Stimulated activated naive CD8-positive, alpha-beta T cell treated with anti-CD3 and anti-CD28 coated beads, Interleukin-15, amount 100 ng/mL, for 72 hours (primary cell): ENCODE data around the gene P2RY13.
A peak's percentile ranks its signal among the peaks of the same experiment; 100 is the strongest.

Source experiments
- ATAC-seq: fragments of 150-1000 bp; cut with Tn5 transposase; 2 replicates; pipeline ENCODE4 v1.10.0; 2021; ENCODE audit warnings: mild to moderate bottlenecking, moderate library complexity
- DNase-seq, 2 donors: peaks; one replicate each; pipeline ENCODE4 v3.0.0; 2021 to 2022
- H3K27ac Mint-ChIP-seq, 2 donors: one replicate each; pipeline ENCODE4 v1.8.0; 2022; ENCODE audit warnings: mild to moderate bottlenecking in 2 of 2, mixed read lengths in 2 of 2, moderate library complexity in 2 of 2
- H3K27me3 Mint-ChIP-seq: one replicate; pipeline ENCODE4 v1.8.0; 2022; ENCODE audit warnings: mixed read lengths
- H3K4me1 Mint-ChIP-seq: one replicate; pipeline ENCODE4 v1.8.0; 2022; ENCODE audit warnings: mild to moderate bottlenecking, mixed read lengths
- H3K4me3 Mint-ChIP-seq, 2 donors: one replicate each; pipeline ENCODE4 v1.8.0; 2022; ENCODE audit warnings: mild to moderate bottlenecking in 2 of 2, mixed read lengths in 2 of 2, moderate library complexity in 1 of 2
- H3K9me3 Mint-ChIP-seq, 2 donors: one replicate each; pipeline ENCODE4 v1.8.0; 2022; ENCODE audit warnings: mixed read lengths in 2 of 2

The P2RY13 gene

DNA sequence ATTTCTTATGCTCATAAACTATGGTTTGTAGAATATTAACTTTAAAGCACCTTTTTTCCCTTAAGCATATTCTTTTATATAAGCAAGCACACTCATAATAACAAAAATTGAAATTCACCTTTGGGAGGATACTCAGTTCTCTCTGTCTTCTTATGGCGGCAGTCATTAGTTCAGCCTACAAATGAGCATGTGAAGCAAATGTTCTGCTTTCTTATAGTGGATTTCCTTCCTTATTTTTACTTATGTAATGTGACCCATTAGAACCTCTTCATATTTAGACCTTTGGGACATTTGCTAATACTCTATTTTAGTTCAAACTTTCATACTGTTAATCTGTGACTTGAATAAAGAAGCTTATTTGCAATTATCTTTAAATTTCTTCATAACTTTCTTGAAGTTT is at the start of gene P2RY13:
P2RY13 (minus strand) TSS at position 187 of the 400 bp plus-strand sequence; CDS start at position 166, 21 bp downstream.
- no peak for ATAC-seq
- Mint-ChIP-seq H3K9me3 (no peaks in the 10 kb centered on the region), H3K4me3 (peak within 1 kb of the TSS; percentile 27 to 59), H3K4me1 (peaks cover 9% of the 10 kb centered on the region), H3K27me3 (peaks cover 27% of the 10 kb centered on the region), H3K27ac (peak within 1 kb of the TSS in 1 of 2 donors; percentile 27)
- DNase-seq: no peak

DNA sequence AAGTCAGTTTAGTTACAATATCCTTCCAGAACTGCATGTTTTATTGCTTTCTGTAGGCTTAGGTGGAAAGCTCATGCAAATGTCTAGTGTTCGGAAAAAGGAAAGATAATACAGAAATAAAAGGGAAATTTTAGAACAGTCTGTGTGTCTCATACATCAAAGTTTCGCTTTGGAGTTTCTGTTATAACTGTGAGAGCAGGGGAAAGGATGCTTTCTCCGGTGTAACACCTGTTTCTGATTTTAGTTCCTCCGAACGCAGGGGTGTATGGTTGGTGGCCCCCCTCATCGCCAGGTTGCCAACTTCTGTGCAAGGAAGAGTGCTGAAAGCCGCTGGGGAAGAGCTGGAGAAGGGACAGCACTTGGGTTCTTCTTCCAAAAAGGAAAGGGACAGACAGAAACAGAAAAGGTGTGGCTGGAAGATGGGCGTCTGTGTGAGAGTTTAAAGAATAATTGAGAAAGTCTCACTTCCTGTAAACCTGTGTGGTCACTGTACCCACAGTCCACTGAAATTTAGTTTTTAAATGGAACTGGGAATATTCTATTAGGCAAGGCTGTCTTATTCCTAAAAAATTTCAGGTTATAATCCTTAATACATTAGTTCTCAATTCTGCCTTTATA is 48.5 kb upstream of the P2RY13 start:
- ATAC-seq (no peak), DNase-seq (no peak)
- no peaks in the 10 kb centered on the region for H3K27me3 Mint-ChIP-seq
- H3K9me3 Mint-ChIP-seq: no peaks in the 10 kb centered on the region
- H3K4me3 Mint-ChIP-seq: no peak overlapping the region
- no peak overlapping the region for H3K27ac Mint-ChIP-seq
- no peaks in the 10 kb centered on the region for H3K4me1 Mint-ChIP-seq

- Mint-ChIP-seq H3K4me1 (no peaks in the 10 kb centered on the region), H3K27ac (no peak overlapping the region), H3K9me3 (no peaks in the 10 kb centered on the region), H3K4me3 (no peak overlapping the region), H3K27me3 (no peaks in the 10 kb centered on the region)
- ATAC-seq (no peak), DNase-seq (no peak)
These were observed 42.9 kb upstream of the P2RY13 start for GRCh38 chr3:151372063-151372820.

DNA sequence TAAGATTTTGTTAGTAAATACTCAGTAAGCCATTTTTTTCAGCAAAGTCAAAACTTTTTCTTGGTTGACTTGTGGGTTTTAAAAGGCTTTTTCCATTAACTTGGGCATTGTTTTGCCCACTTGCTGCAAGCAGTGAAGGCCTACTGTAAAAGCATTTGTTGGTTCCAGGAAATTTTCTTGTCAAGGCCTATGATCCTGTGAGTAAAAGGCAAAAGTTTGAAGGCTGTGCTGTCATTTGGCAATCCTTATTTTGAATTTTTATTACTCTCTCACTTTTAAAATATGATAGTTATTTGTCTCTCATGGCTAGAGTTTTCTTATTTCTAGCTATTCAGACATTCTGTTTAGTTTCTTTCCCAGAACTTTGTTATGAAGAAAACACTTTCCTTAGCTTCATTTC is 42.2 kb upstream of the P2RY13 start:
- no peak overlapping the region for H3K27ac Mint-ChIP-seq
- no peaks in the 10 kb centered on the region for H3K4me1 Mint-ChIP-seq
- ATAC-seq (no peak), DNase-seq (no peak)
- H3K27me3 Mint-ChIP-seq: no peaks in the 10 kb centered on the region
- H3K4me3 Mint-ChIP-seq: no peak overlapping the region
- H3K9me3 Mint-ChIP-seq: no peaks in the 10 kb centered on the region

DNA sequence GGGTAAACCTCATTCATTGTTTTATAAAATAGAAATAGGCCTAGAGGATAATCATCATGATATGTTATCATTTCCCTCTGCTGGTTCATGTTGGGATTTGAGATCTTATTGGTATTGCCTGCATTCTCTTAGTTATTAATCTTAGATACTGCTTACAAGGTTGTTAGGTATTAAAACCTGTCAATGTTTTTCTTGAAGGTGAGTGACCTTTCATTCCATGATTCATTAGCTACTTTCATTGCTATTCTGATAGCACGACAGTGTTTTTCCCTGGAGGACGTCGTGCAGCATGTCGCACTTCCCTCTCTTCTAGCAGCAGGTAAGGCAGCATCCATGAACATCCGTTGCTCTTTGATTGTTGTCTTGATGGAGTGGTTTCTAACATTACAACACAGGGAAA is 38.1 kb upstream of the P2RY13 start:
- no peak overlapping the region for H3K27ac Mint-ChIP-seq
- H3K9me3 Mint-ChIP-seq: no peaks in the 10 kb centered on the region
- DNase-seq (no peak), ATAC-seq (no peak)
- H3K27me3 Mint-ChIP-seq: no peaks in the 10 kb centered on the region
- no peaks in the 10 kb centered on the region for H3K4me1 Mint-ChIP-seq
- H3K4me3 Mint-ChIP-seq: no peak overlapping the region

DNA sequence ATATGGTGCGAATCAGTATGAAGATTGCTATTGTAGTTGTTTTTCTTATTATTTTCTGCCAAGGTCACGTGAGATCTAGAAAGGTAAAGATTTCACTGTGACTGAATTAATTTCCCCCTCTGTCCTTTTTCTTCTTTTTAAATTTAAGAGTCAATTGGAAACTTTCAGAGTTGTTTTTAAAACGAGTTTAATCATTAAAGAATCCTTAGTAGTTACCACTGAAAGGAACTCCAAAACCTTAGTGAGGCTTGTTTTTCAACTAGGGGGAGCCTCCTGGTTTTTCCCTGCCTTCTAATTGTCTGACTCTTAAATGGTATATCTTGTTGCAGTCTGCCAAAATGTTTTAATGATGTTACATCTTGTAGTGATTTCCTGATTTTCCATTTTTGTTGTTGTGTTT is 37.6 kb upstream of the P2RY13 start:
- Mint-ChIP-seq H3K27me3 (no peaks in the 10 kb centered on the region), H3K27ac (no peak overlapping the region), H3K4me3 (no peak overlapping the region), H3K9me3 (no peaks in the 10 kb centered on the region), H3K4me1 (no peaks in the 10 kb centered on the region)
- ATAC-seq (no peak), DNase-seq (no peak)

- Mint-ChIP-seq H3K27me3 (no peaks in the 10 kb centered on the region), H3K4me1 (no peaks in the 10 kb centered on the region), H3K4me3 (no peak overlapping the region), H3K9me3 (no peaks in the 10 kb centered on the region), H3K27ac (no peak overlapping the region)
- no peak for DNase-seq
- ATAC-seq: no peak
These were observed 33.4 kb upstream of the P2RY13 start for GRCh38 chr3:151362751-151363174.

DNA sequence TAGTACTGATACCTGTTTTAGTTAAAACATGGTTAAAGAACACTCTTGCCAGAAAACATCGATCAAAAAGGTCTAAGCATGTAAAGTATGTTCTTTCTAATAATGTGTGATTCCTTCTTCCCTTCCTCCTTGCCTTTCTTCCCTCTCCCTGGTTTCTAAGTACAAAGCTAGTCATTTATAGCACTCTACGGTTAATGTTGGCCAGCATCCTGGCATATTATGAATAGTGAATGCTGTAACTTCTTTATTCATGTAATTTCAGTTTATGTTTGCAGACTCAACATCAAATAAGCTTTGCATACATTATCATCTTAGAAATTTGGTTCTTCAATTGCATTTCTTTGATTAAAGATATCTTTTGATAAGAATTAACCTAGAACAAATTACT is 28.1 kb upstream of the P2RY13 start:
- Mint-ChIP-seq H3K27me3 (no peaks in the 10 kb centered on the region), H3K27ac (no peak overlapping the region), H3K9me3 (no peaks in the 10 kb centered on the region), H3K4me1 (no peaks in the 10 kb centered on the region), H3K4me3 (no peak overlapping the region)
- no peak for ATAC-seq
- no peak for DNase-seq

- no peak for ATAC-seq
- peaks cover 5% of the 10 kb centered on the region for H3K4me1 Mint-ChIP-seq
- no peaks in the 10 kb centered on the region for H3K27me3 Mint-ChIP-seq
These were observed 27.6 kb upstream of the P2RY13 start for GRCh38 chr3:151356794-151357462.

DNA sequence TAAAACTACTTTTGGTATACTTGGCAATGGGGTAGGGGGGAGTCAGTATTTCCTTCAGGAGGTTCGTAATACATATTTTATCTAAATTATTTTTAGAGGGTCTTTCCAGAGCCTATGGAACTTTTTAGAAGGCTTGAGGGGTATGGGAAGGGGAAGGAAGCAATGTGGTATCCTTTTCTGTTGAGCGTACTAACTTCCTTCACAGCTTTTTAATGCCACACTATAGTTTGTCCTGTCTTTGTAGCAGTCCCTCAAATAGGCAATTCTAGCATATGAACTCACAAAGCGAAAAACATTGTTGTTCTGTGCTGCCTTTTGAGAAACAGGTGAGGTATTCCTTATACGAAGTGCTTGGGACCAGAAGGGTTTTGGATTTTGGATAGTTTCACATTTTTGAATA is 22.3 kb upstream of the P2RY13 start:
- ATAC-seq (no peak), DNase-seq (no peak)
- H3K4me3 Mint-ChIP-seq: no peak overlapping the region
- peaks cover 7% of the 10 kb centered on the region for H3K27me3 Mint-ChIP-seq
- H3K9me3 Mint-ChIP-seq: no peaks in the 10 kb centered on the region
- H3K27ac Mint-ChIP-seq: no peak overlapping the region
- H3K4me1 Mint-ChIP-seq: peaks cover 14% of the 10 kb centered on the region

More at GRCh38 chr3:151356794-151357462, 27.6 kb upstream of the P2RY13 start:
- Mint-ChIP-seq H3K27ac (no peak overlapping the region), H3K4me3 (no peak overlapping the region), H3K9me3 (no peaks in the 10 kb centered on the region)
- DNase-seq: no peak

DNA sequence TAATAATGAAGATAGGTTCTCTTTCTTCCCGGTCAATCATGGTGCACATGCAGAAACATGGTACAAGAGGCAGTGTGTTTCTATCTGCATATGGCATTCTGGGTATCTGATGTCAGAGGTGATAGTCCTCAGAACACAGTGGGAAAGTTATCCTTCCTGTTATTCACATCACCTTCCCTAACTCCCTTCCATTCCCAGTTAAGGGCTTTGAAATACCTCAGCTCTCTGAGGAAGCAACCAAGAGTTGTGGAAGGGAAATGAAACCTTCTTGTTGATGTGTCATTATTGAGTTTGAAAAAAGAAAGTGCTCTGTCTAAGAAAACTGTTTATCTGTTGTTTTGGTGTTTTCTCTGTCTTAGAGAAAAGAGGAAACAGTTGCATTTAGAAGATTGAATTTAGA is 21.9 kb upstream of the P2RY13 start:
- peaks cover 16% of the 10 kb centered on the region for H3K4me1 Mint-ChIP-seq
- DNase-seq: no peak
- H3K4me3 Mint-ChIP-seq: no peak overlapping the region
- H3K9me3 Mint-ChIP-seq: no peaks in the 10 kb centered on the region
- ATAC-seq: no peak
- H3K27me3 Mint-ChIP-seq: peaks cover 11% of the 10 kb centered on the region
- H3K27ac Mint-ChIP-seq: no peak overlapping the region

- no peak for DNase-seq
- Mint-ChIP-seq H3K4me1 (peaks cover 21% of the 10 kb centered on the region), H3K27ac (no peak overlapping the region), H3K9me3 (no peaks in the 10 kb centered on the region), H3K27me3 (peaks cover 17% of the 10 kb centered on the region), H3K4me3 (no peak overlapping the region)
- no peak for ATAC-seq
These were observed 21.3 kb upstream of the P2RY13 start for GRCh38 chr3:151350656-151351055.

DNA sequence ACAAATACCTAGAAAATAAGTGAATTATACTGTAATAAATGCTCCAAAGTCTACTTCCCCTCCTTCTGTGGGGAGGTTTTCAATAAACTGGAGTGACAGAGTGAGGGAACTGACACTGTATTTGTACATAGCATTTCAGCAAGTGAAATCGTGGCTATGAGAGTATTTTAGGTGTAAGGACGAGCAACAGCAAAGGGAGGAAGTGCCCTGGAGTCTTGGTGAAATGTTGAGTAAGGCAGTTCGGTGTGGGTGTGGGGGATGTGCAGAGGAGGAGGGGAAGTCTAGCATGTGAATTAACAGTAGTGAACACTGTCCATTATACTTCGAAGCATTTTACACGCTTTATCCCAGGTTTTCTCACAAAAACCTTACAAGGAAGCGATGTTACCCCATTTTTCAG is 18.1 kb upstream of the P2RY13 start:
- Mint-ChIP-seq H3K27me3 (peaks cover 25% of the 10 kb centered on the region), H3K4me1 (peaks cover 21% of the 10 kb centered on the region), H3K27ac (no peak overlapping the region), H3K9me3 (no peaks in the 10 kb centered on the region), H3K4me3 (no peak overlapping the region)
- ATAC-seq: no peak
- DNase-seq: no peak

GRCh38 chr3:151346292-151346691 is 16.9 kb upstream of the P2RY13 start:
- Mint-ChIP-seq H3K27me3 (peaks cover 31% of the 10 kb centered on the region), H3K27ac (no peak overlapping the region), H3K4me3 (no peak overlapping the region), H3K9me3 (no peaks in the 10 kb centered on the region), H3K4me1 (peaks cover 11% of the 10 kb centered on the region)
- ATAC-seq (no peak), DNase-seq (no peak)

- H3K27ac Mint-ChIP-seq: no peak overlapping the region
- no peaks in the 10 kb centered on the region for H3K9me3 Mint-ChIP-seq
- H3K4me3 Mint-ChIP-seq: no peak overlapping the region
- ATAC-seq (no peak), DNase-seq (no peak)
- H3K4me1 Mint-ChIP-seq: peaks cover 7% of the 10 kb centered on the region
- H3K27me3 Mint-ChIP-seq: peaks cover 31% of the 10 kb centered on the region
These were observed 16.5 kb upstream of the P2RY13 start for GRCh38 chr3:151345859-151346258.

GRCh38 chr3:151331696-151332095 is 2.3 kb upstream of the P2RY13 start:
- Mint-ChIP-seq H3K27me3 (peaks cover 19% of the 10 kb centered on the region), H3K4me1 (peaks cover 9% of the 10 kb centered on the region), H3K9me3 (no peaks in the 10 kb centered on the region), H3K4me3 (no peak overlapping the region), H3K27ac (no peak overlapping the region)
- ATAC-seq (no peak), DNase-seq (no peak)
